Keratinocyte (primary cell): Measurements from ENCODE around the gene MXRA8.

Experiments used
- EZH2 ChIP-seq: IDR thresholded peaks from one replicate; pipeline ENCODE4 v1.6.1; 2012; ENCODE audit warnings: inconsistent platforms, mild to moderate bottlenecking, low read length, moderate library complexity
- TF ChIP-seq, protein P1 (sequence below), 3 experiments: IDR thresholded peaks in 1 of 3; conservative IDR thresholded peaks in 1 of 3; optimal IDR thresholded peaks in 1 of 3; 2 replicates in 2 of 3; 3 replicates in 1 of 3; pipeline versions ENCODE3 to v1.5.1; 2011; ENCODE audit warnings: low read length in 3 of 3, mild to moderate bottlenecking in 3 of 3, moderate library complexity in 2 of 3, control low read depth in 1 of 3, inconsistent platforms in 1 of 3; ENCODE audit not compliant: insufficient read depth in 2 of 3; ENCODE audit errors: extremely low read depth in 1 of 3

DNA sequence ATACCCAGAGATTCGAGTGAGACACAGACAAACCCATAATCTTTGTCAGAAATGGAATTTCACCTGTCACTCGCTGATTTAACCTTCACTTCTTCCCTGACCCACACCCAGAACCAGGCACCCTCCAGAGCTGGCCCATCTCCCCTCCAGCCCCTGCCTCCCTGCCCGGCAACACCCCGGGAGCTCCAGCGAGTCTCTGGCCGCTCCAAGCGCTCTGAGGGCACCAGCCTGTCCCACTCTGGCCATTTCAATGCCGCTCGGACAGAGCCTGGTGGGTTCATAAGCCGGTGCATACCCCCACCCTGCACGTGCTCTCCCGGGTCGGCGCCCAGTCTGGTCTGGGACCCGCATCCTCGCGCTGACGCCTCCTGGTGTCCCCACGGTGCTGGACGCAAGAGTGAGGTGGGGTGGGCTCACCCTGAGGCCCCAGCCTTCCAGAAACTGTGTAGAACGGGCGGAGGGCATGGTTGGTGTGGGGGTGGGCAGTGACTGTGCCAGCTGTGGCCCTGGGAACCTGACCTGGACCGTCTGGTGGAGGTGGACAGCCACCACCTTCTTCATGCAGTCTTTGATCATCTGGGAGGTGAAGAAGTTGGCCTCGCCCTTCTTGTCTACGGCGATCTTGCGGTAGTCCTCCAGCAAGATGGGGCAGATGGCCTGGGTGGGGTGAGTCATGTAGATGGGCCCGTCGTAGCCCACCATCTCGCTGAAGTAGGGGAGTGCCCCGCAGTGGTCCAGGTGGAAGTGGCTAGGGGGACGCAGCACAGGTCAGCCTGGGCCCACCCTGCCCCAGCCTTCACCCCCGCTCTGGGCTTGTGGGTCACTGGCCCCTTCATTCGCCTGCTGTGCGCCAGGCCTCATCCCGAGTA is 39.3 kb downstream of the MXRA8 start:
- no peak for TF ChIP-seq EZH2
- TF ChIP-seq, protein P1, sequence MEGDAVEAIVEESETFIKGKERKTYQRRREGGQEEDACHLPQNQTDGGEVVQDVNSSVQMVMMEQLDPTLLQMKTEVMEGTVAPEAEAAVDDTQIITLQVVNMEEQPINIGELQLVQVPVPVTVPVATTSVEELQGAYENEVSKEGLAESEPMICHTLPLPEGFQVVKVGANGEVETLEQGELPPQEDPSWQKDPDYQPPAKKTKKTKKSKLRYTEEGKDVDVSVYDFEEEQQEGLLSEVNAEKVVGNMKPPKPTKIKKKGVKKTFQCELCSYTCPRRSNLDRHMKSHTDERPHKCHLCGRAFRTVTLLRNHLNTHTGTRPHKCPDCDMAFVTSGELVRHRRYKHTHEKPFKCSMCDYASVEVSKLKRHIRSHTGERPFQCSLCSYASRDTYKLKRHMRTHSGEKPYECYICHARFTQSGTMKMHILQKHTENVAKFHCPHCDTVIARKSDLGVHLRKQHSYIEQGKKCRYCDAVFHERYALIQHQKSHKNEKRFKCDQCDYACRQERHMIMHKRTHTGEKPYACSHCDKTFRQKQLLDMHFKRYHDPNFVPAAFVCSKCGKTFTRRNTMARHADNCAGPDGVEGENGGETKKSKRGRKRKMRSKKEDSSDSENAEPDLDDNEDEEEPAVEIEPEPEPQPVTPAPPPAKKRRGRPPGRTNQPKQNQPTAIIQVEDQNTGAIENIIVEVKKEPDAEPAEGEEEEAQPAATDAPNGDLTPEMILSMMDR (optimal IDR thresholded peaks at IDR 0.05 in 1 of 3, IDR thresholded peaks at IDR 0.05 in 1 of 3, conservative IDR thresholded peaks at IDR 0.05 in 1 of 3; ENCODE audit: extremely low read depth in 1 of 3, insufficient read depth in 2 of 3, low read length in 3 of 3) = no peak
